H1 (cell line): Measurements from ENCODE around the gene MMP20. TPM values are rescaled to one million over a fixed set of nuclear protein-coding genes. Genes with fewer than 3 reads are reported as not detected.

Source experiments
- CTCF ChIA-PET: fragments of 300-600 bp; sonication (Branson Sonifier 250); formaldehyde crosslinking; loops from one replicate; lab custom pipeline; 2021; ENCODE audit not compliant: partially characterized antibody; lab: Charles Lee
- POLR2A ChIA-PET: fragments of 300-600 bp; sonication (Branson Sonifier 250); formaldehyde crosslinking; loops from one replicate; lab custom pipeline; 2021; ENCODE audit warnings: inconsistent platforms; ENCODE audit not compliant: partially characterized antibody; lab: Charles Lee
- DNase-seq, 2 experiments: peaks; one replicate each; pipeline versions ENCODE4 v3.0.0 to v3.0.0-alpha.2; 2010 to 2022; ENCODE audit warnings: low spot score in 2 of 2, low read depth in 1 of 2, mixed read lengths in 1 of 2
- FAIRE-seq: peaks from 2 replicates; lab custom pipeline; 2011; peaks lifted over from hg19 to GRCh38; lab: Jason Lieb, UNC
- H2AFZ ChIP-seq: 2 replicates; pipeline ENCODE4 v1.8.1; 2012; ENCODE audit warnings: low read length, inconsistent platforms
- H2AK5ac ChIP-seq: 2 replicates; pipeline ENCODE4 v1.6.1; 2013; ENCODE audit warnings: low read depth, low read length
- H2BK120ac ChIP-seq: replicated peaks from 2 replicates; pipeline ENCODE3; 2013; ENCODE audit warnings: low read depth, low read length, inconsistent platforms
- H2BK12ac ChIP-seq: 2 replicates; pipeline ENCODE4 v1.6.1; 2013; ENCODE audit warnings: low read depth, low read length
- H2BK15ac ChIP-seq: 2 replicates; pipeline ENCODE4 v1.6.1; 2013; ENCODE audit warnings: low read length
- H2BK20ac ChIP-seq: 2 replicates; pipeline ENCODE4 v1.6.1; 2013; ENCODE audit warnings: low read length
- H2BK5ac ChIP-seq: 2 replicates; pipeline ENCODE4 v1.6.1; 2013; ENCODE audit warnings: low read depth, low read length
- H3K14ac ChIP-seq: 2 replicates; pipeline ENCODE4 v1.6.1; 2013; ENCODE audit warnings: inconsistent platforms; ENCODE audit not compliant: insufficient read length
- H3K18ac ChIP-seq: 2 replicates; pipeline ENCODE4 v1.6.1; 2013; ENCODE audit warnings: low read length; ENCODE audit errors: extremely low read depth
- H3K23ac ChIP-seq: 2 replicates; pipeline ENCODE4 v1.6.1; 2013; ENCODE audit warnings: inconsistent platforms; ENCODE audit not compliant: insufficient read length
- H3K23me2 ChIP-seq: 2 replicates; pipeline ENCODE4 v1.6.1; 2013; ENCODE audit warnings: low read depth, low read length
- H3K27ac ChIP-seq: 2 replicates; pipeline ENCODE4 v1.6.1; 2011; ENCODE audit warnings: low read depth, low read length, inconsistent platforms
- H3K27me3 ChIP-seq, 4 experiments: replicated peaks in 1 of 4; 1 replicate in 1 of 4; 2 replicates in 3 of 4; pipeline versions ENCODE4 v1.6.1 to v1.8.1; 2011 to 2013; ENCODE audit warnings: low read length in 3 of 4, mild to moderate bottlenecking in 3 of 4, inconsistent platforms in 2 of 4, mixed read lengths in 2 of 4, moderate library complexity in 1 of 4; ENCODE audit not compliant: control insufficient read depth in 3 of 4, insufficient read depth in 3 of 4; ENCODE audit errors: extremely low read depth in 1 of 4
- H3K36me3 ChIP-seq, 4 experiments: 2 replicates each; pipeline versions ENCODE4 v1.6.1 to v1.8.1; 2011 to 2013; ENCODE audit warnings: mild to moderate bottlenecking in 4 of 4, low read length in 3 of 4, moderate library complexity in 2 of 4, control low read depth in 1 of 4, inconsistent platforms in 1 of 4; ENCODE audit not compliant: insufficient read depth in 4 of 4, control insufficient read depth in 2 of 4
- H3K4ac ChIP-seq: replicated peaks from 2 replicates; pipeline ENCODE3; 2013; ENCODE audit warnings: low read length, low read depth, mixed read lengths, inconsistent platforms; ENCODE audit not compliant: insufficient read length
- H3K4me1 ChIP-seq, 4 experiments: replicated peaks in 1 of 4; 1 replicate in 1 of 4; 2 replicates in 3 of 4; pipeline versions ENCODE4 v1.6.1 to v1.8.1; 2011 to 2013; ENCODE audit warnings: low read length in 3 of 4, inconsistent platforms in 2 of 4, mixed read lengths in 1 of 4; ENCODE audit not compliant: insufficient read depth in 4 of 4, control insufficient read depth in 3 of 4
- H3K4me2 ChIP-seq, 2 experiments: 2 replicates each; pipeline versions ENCODE4 v1.6.1 to v1.8.1; 2011 to 2013; ENCODE audit warnings: low read depth in 2 of 2, low read length in 2 of 2, control low read depth in 1 of 2, inconsistent platforms in 1 of 2, mild to moderate bottlenecking in 1 of 2; ENCODE audit not compliant: insufficient read depth in 1 of 2
- H3K4me3 ChIP-seq, 4 experiments: fragments of 200-600, 300-600 bp in 1 of 4; sonication (generic), shearing (Covaris generic), sonication (Bioruptor Twin) in 1 of 4; 2 replicates each; pipeline versions ENCODE4 v1.5.1 to v1.8.1; 2011 to 2016; ENCODE audit warnings: low read length in 4 of 4, low read depth in 3 of 4, control low read depth in 2 of 4, inconsistent platforms in 2 of 4, mild to moderate bottlenecking in 2 of 4, mixed read lengths in 1 of 4, moderate library complexity in 1 of 4; ENCODE audit not compliant: insufficient read depth in 2 of 4; ENCODE audit errors: extremely low read depth in 1 of 4
- H3K56ac ChIP-seq: replicated peaks from 2 replicates; pipeline ENCODE3; 2013; ENCODE audit warnings: low read depth, mild to moderate bottlenecking, mixed read lengths, low read length, inconsistent platforms; ENCODE audit not compliant: insufficient read length
- H3K79me1 ChIP-seq: 2 replicates; pipeline ENCODE4 v1.6.1; 2013; ENCODE audit warnings: low read depth, low read length, control low read depth
- H3K79me2 ChIP-seq, 2 experiments: 2 replicates each; pipeline versions ENCODE4 v1.6.1 to v1.8.1; 2012 to 2013; ENCODE audit warnings: low read length in 2 of 2, mild to moderate bottlenecking in 2 of 2, inconsistent platforms in 1 of 2; ENCODE audit not compliant: insufficient read depth in 2 of 2, control insufficient read depth in 1 of 2
- H3K9ac ChIP-seq, 4 experiments: replicated peaks in 1 of 4; 1 replicate in 1 of 4; 2 replicates in 3 of 4; pipeline versions ENCODE4 v1.6.1 to v1.8.1; 2011 to 2013; ENCODE audit warnings: low read depth in 3 of 4, low read length in 3 of 4, control low read depth in 2 of 4, mild to moderate bottlenecking in 2 of 4, moderate library complexity in 2 of 4, inconsistent platforms in 1 of 4; ENCODE audit errors: extremely low read depth in 1 of 4
- H3K9me3 ChIP-seq, 2 experiments: 2 replicates each; pipeline versions ENCODE4 v1.6.1 to v1.8.1; 2012 to 2013; ENCODE audit warnings: mild to moderate bottlenecking in 2 of 2, moderate library complexity in 2 of 2, control low read depth in 1 of 2, inconsistent platforms in 1 of 2, low read depth in 1 of 2, low read length in 1 of 2, mixed read lengths in 1 of 2; ENCODE audit not compliant: insufficient read depth in 2 of 2
- H4K20me1 ChIP-seq, 2 experiments: replicated peaks in 1 of 2; 2 replicates each; pipeline versions ENCODE3 to v1.8.1; 2011 to 2013; ENCODE audit warnings: inconsistent platforms in 2 of 2, low read length in 2 of 2, mild to moderate bottlenecking in 1 of 2; ENCODE audit not compliant: insufficient read depth in 2 of 2, control insufficient read depth in 1 of 2
- H4K5ac ChIP-seq: 2 replicates; pipeline ENCODE4 v1.6.1; 2013; ENCODE audit warnings: low read length, low read depth, mixed read lengths, inconsistent platforms; ENCODE audit not compliant: insufficient read length
- H4K8ac ChIP-seq: 2 replicates; pipeline ENCODE4 v1.8.0; 2013; ENCODE audit warnings: mild to moderate bottlenecking, moderate library complexity, low read length, inconsistent platforms; ENCODE audit not compliant: insufficient read depth; ENCODE audit errors: extremely low read depth
- H4K91ac ChIP-seq: replicated peaks from 2 replicates; pipeline ENCODE3; 2013; ENCODE audit warnings: low read length, mixed read lengths, inconsistent platforms; ENCODE audit not compliant: insufficient read length
- EP300 ChIP-seq, 2 experiments: IDR thresholded peaks; 1 replicate in 1 of 2; 2 replicates in 1 of 2; pipeline ENCODE4 v1.6.1; 2011 to 2012; ENCODE audit warnings: low read depth in 2 of 2, low read length in 2 of 2, mild to moderate bottlenecking in 2 of 2, borderline replicate concordance in 1 of 2, inconsistent platforms in 1 of 2, moderate library complexity in 1 of 2
- WGBS, 2 experiments: shearing (Covaris generic) in 1 of 2; methylation state at CpG; one replicate each; pipeline versions ENCODE4 v1.1.6 to v1.1.7; 2013 to 2015; ENCODE audit warnings: low lambda C conversion rate in 2 of 2, mixed read lengths in 2 of 2, inconsistent platforms in 1 of 2, low coverage in 1 of 2, missing lambda C conversion rate in 1 of 2; ENCODE audit not compliant: insufficient replicate concordance in 2 of 2, insufficient coverage in 1 of 2, insufficient read length in 1 of 2; ENCODE audit errors: extremely low coverage in 1 of 2, missing lambda C conversion rate in 1 of 2; 5-methylcytosine and 5-hydroxymethylcytosine counted together
- polyA plus RNA-seq, 7 experiments: library from polyadenylated mRNA; depleted of rRNA in 3 of 7; stranded (reverse) in 5 of 7; unstranded in 2 of 7; fragments of >200 nt in 5 of 7; fragments of 200-250 nt in 2 of 7; gene quantifications; 1 replicate in 5 of 7; 2 replicates in 1 of 7; 4 replicates in 1 of 7; pipeline versions ENCODE4 v1.2.1 to v1.2.3, GENCODE V29; 2011 to 2013; ENCODE audit warnings: missing spikeins in 2 of 7, mixed read lengths in 2 of 7
- total RNA-seq: library from RNA; stranded (reverse); fragmentation: NEBNext Ultra II Directional; extraction: Animal tissue kit (Norgen Biotek cat#: 25700); gene quantifications from 2 replicates; pipeline ENCODE4 v1.2.1, GENCODE V29; 2021

MMP20 gene
- total and polyA plus RNA-seq, 2 of the 8 experiments (the other 6 are each of a cell fraction or from before 2014, with no cell fraction given) = not detected

GRCh38 chr11:102654761-102655160, 29.6 kb upstream of the MMP20 start:
- peaks cover 0 to 3% (median 0%) of the 10 kb centered on the region in 4 experiments; a peak in 2 of 8 replicates for H3K36me3 ChIP-seq
- no peak overlapping the region for H2BK120ac ChIP-seq
- H3K9me3 ChIP-seq = peaks cover 5% of the 10 kb centered on the region in 2 experiments; a peak in 2 of 4 replicates
- no peak overlapping the region for H2AFZ ChIP-seq
- no peaks in the 10 kb centered on the region for H3K79me2 ChIP-seq
- H3K79me1 ChIP-seq = no peaks in the 10 kb centered on the region
- no peak overlapping the region for H3K18ac ChIP-seq
- H3K23ac ChIP-seq = no peak overlapping the region
- no peak overlapping the region for H3K4me2 ChIP-seq
- no peak for TF ChIP-seq EP300 (IDR thresholded peaks at IDR 0.05; ENCODE audit: borderline replicate concordance in 1 of 2, low read depth in 2 of 2, low read length in 2 of 2)
- H2BK15ac ChIP-seq = no peak overlapping the region
- H3K27me3 ChIP-seq = no peaks in the 10 kb centered on the region
- no peaks in the 10 kb centered on the region for H4K20me1 ChIP-seq
- H4K91ac ChIP-seq = no peak overlapping the region
- no peak overlapping the region for H4K5ac ChIP-seq
- no peaks in the 10 kb centered on the region for H3K23me2 ChIP-seq
- POLR2A ChIA-PET = no interaction called here
- no peak overlapping the region for H4K8ac ChIP-seq
- H2BK12ac ChIP-seq = no peak overlapping the region
- DNase-seq = no peak
- no peak overlapping the region for H2BK20ac ChIP-seq
- CTCF ChIA-PET = interaction anchor here (0.6 to 1.6 kb wide), 5 partner anchors 10 to 647 kb away, joined by 3 to 8 read pairs (median 3); no protein-coding TSS in a partner anchor
- H3K56ac ChIP-seq = no peak overlapping the region
- WGBS, 2 experiments = 86% methylated on average over 1 of the region's 1 CpG; no CpG with 5 or more reads in 1 of the 2 experiments
- H3K9ac ChIP-seq = no peak overlapping the region
- no peak for FAIRE-seq
- H3K4me1 ChIP-seq = no peaks in the 10 kb centered on the region
- no peak overlapping the region for H2BK5ac ChIP-seq
- no peak overlapping the region for H3K4me3 ChIP-seq
- H2AK5ac ChIP-seq = no peak overlapping the region
- no peak overlapping the region for H3K27ac ChIP-seq
- no peak overlapping the region for H3K4ac ChIP-seq
- no peak overlapping the region for H3K14ac ChIP-seq
